HG02840 (cell line): ENCODE data around the gene STYXL2.

Experiments used
- ATAC-seq: cut with Tn5 transposase; IDR thresholded peaks from one replicate; pipeline ENCODE4 v1.9.1; 2021; ENCODE audit warnings: mild to moderate bottlenecking, moderate library complexity, moderate number of reproducible peaks; ENCODE audit not compliant: unreplicated experiment, low FRiP score

Gene STYXL2

DNA sequence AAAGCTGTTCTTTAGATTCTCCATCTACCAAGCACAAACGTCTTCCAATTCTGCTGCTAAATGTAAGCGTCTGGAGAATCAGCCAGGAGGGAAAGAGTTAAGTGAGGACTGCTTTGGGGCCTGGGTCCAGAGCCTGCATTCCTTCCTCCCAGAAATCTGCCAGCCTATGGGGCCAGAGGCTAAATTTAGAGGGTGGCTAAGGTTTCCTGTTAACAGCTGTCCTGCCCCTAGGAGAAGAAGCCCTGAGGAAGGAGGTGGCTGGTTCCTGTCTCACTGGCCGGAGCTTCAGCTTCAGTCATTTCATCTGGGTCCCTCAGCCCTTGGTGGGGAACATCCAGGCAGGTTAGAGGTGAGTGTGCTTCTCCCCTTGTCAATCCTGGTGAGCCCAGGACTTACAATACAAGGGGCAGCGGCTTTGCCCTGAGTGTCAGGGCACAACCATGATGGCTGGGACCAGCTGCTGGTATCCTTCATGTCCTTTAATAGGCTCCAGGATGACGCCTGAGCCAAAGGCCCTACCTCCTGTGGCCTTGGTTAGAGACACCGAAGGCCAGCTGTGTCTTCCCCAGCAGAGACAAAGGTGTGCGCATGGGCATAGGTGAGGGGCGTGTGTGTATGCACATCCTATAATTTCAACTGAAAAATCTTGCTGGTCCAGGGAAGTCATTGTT, at the start of gene STYXL2:
STYXL2 (plus strand) TSS at position 230 of the 671 bp plus-strand sequence. CDS start 775 bp downstream, outside the sequence.
- ATAC-seq = no peak

DNA sequence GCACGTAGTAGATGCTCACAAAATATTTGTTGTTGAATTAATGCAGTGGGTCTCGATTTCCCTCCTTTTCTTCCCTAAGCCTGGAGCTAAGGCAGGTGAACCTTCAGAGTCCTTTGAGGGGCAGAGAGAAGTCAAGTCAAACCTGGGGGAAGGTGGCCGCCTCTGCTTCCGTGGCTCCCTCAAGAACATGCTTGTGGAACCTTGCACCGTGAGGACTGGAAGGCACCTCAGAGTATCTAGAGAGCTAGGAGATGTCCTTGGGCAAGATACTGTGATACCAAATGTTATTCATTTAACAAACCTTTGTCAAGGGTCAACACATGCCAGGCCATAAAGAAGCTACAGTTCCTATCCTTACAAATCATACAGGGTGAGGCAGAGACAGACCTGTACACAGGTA, 42.0 kb upstream of the STYXL2 start:
- no peak for ATAC-seq

DNA sequence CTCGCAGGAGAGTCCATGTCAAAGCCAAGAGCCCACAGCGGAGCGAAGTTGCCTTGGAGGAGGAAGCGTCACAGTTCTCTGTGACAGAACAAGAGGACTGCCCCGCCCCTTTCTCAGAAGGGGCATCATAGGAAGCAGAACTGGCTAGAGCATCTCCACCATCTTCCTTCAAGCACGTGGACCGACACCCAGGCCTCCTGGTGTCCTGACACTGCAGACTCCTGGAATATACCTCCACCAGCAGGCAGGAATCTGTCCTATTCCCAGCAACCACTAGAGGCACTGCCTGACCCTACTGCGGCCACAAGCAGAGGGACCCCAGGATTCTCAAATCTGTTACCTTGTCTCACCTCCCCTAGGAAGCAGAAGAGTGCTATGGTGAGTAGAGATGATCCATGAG, 41.5 kb upstream of the STYXL2 start:
- no peak for ATAC-seq

DNA sequence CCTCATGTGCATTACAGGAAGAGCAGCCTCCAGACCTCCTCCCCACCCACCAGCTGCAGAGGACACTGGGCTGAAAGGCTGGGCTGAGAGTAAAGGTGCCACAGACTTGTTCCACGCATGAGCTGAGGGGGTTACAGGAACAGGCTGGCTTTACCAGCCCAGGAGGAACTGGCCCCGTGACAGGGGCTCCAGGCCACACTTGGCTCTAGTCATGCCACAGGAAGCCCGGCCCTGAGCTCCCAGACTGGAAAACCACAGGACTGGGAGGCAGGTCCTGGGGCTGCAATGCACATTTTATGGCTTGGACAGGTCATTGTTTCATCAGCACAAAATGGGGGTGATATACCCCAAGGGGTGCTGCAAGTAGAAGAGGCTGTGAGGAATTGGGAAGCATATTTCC, 39.3 kb upstream of the STYXL2 start:
- ATAC-seq = no peak

DNA sequence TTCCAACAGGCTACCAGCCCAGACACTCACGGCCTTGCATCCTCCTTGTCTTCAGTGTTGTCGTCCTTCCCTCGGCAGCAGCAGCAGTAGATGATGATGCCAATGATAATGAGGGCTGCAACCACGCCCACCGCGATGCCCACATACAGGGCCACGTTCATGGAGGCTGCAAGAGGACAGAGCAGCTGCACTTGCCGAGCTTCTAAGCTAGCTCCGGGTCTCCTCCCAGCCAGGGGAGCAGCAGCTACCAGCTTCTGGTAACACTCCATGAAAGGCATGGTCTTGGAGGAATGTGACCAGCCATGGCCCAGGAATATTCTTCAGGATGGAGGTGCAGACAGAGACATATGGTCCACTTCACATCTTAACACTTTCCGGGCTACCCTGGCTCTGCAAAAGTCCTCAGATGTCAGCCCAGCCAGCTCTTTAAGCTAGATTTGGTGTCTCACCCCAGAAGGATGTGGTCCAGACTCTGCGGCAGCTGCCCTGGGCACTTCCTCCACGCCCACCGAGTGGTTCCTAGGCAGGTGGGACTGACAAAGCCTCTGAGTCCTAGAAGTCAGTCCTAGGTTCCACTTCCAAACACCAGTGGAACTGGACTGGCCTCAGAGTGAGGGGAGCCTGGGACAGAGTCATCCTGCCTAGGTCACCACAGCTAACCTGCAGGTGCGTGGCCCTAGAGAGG, 38.8 kb upstream of the STYXL2 start:
- no peak for ATAC-seq

DNA sequence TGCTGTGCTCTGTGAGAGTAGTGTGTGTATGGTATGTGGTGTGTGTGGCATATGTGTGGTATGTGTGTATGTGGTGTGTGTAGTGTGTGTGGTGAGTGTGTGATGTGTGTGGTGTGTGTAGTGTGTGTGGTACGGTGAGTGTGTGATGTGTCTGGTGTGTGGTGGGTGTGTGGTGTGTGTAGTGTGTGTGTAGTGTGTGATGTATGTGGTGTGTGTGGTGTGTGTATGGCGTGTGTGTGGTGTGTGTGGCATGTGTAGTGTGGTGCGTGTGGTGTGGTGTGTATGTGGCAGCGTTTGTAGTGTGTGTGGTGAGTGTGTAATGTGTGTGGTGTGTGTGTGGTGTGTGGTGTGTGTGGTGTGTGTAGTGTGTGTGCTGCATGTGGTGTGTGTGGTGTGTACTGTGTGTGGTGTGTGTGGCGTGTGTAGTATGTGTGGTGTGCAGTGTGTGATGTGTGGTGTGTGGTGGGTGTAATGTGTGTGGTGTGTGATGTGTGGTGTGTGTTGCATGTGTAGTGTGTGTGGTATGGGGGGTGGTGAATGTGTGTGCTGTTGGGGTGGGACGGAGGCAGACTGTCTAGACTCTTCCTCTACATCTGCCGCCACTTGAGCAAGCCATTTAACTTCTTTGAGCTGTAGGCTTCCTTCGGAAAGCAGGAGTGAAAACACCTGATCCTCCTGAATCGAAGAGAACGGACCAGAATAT, 37.2 kb upstream of the STYXL2 start:
- ATAC-seq = no peak

DNA sequence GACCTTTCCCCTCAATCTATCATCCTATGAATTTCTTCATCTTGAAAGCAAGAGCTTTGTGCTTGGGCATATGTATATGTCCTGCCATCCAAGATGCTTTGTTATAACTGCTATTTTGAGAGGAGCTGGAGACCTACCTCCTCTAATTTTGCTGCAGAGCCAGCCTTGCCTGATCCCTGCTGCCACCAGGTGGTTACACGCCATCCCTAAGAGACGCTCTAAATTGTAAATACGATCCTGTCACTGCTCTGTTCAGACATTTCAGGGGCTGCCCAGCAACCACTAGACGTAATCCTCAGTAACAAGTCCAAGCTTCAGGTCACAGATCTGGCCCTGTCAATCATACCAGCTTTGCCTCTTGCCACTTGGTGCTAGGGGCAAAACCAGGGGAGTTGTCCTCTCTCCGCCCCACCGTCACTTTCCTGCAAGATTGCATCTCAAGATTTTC, 36.6 kb upstream of the STYXL2 start:
- peak; percentile 52 for ATAC-seq

DNA sequence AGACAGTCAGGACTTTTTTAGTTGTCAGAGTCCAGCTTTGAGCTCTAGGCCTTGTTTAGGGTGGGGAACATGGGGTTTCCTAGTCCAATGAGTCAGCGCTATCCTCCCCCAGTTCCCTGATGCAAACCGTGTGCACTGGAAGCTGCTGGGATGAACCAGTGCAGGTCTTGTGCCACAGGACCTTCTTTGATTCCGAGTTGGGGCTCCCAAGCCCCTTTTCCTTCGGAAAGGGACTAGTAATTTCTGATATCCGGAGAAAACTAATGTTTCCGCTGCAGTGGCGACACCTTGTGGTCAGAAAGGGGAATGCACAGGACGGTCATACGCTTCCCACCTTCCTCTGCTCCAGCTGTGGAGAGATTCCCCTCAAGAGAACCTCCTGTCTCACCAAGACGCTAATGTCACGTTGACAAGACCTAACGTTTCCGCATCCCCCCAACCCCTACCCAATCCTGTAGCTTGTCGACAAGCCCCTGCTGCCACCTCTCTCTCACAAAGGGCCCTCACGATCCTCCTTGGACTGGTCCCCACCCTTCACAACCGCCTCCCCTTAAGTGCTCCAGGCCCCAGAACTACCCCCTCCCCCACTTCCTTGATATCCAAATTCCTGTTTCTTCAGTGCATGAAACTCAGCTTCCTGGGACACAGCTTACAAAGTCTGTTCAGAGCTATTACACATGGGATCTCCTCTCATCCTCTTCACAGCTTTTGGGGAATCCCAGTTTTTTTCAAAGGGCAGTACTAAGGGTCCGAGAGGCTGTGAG, 34.6 kb upstream of the STYXL2 start:
- no peak for ATAC-seq

DNA sequence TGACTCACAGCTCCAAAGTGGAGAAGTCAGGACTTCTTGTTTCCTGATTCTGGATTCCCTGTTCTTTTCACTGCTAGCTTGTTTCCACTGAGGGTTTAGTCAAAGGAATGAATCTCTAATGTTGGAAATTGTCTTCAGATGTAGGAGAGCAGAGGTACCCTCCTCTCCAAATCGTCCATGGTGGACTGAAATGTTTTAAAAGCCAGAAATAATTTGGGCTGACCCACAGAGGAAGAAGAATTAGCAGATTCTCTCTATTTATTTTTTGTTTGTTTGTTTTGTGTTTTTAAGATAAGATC, 34.1 kb upstream of the STYXL2 start:
- ATAC-seq = no peak

DNA sequence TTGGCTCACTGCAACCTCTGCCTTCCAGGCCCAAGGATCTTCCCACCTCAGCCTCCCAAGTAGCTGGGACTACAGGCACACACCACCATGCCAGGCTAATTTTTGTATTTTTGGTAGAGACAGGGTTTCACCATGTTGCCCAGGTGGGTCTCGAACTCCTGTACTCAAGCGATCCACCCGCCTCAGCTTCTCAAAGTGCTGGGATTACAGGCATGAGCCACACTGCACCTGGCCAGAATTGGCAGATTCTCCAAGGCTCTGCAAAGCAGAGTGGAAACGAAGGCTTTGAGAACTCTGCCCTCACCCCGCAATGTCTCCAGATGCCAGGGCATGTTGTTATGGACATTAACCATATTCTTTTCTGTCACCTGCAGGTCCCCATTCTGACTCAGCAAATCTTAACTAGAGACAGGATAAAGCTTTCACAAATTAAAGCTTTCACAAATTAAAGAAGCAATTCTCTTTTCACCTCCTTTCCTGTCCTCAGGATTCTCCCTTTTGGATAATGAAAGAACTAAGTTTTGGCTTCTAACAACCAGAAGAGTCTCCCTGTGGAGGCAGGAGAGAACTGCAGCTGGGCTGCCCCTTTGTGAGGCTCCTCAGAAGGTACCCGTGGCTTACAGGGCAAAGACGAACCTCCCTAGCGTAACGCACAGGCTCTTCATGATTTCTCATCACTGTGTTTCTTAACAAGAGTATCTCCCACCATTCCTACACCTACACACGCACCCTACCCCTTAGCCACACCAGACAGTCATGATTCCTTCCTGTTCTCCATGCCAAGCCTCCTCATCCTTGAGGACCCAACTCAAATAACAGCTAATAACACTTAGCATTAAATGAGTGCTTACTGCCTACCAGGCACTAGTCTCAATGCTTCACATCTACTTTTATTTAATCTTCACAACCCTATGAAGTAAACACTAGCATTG, 33.5 kb upstream of the STYXL2 start:
- no peak for ATAC-seq

DNA sequence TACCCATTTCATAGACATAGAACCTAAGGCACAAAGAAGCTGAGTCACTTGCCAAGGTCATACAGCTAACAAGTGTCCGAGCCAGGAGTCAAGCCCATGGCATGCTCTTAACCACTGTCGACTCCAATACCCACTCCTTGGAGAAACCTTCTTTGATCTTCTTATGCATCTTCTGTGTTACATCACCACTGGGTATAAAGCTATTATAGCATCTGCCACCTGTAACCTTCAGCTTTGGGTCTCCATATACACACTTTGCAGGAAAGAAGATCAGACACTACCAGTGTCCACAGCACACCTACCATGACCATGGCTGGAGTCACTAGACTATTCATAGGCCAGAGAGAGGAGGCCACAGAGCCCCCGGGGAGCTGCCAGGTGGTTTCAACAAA, 32.8 kb upstream of the STYXL2 start:
- no peak for ATAC-seq

DNA sequence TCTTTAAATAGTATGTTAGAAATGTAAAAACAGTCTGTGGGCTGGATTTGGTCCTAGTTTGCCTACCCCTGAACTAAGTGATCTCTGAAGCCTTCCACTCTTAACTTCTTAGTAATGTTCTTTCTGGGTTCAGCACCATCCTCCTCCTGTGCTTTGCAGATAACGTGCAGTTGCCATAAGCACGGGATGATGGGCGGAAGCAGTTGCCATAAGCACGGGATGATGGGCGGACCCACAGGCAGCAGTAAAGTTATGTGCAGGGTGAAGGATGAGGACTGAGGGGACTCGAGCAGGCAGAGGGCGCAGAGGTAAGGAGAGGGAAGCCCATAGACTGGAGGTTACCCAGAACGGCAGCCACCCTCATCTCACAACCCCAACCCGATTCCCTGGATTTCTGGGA, 29.3 kb upstream of the STYXL2 start:
- ATAC-seq = no peak

DNA sequence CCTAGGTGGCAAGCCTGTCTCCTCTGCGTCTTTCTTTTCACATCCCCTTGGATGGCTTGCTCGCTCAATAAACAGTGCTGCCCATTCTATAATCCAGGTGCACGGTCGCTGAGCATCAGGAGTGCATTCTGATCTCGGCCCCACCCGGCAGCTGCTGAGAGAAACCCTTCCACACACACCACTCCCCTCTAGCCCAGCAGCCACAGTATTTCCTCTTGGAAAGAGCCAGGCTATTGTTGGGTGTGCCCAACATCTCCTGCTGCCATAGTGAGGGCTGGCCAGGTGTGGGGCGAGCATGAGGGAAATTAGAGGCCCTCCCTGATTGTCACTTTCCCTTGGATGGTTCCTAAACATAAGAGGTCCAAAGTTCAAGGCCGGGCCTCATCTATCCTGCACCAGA, 28.4 kb upstream of the STYXL2 start:
- ATAC-seq = no peak

DNA sequence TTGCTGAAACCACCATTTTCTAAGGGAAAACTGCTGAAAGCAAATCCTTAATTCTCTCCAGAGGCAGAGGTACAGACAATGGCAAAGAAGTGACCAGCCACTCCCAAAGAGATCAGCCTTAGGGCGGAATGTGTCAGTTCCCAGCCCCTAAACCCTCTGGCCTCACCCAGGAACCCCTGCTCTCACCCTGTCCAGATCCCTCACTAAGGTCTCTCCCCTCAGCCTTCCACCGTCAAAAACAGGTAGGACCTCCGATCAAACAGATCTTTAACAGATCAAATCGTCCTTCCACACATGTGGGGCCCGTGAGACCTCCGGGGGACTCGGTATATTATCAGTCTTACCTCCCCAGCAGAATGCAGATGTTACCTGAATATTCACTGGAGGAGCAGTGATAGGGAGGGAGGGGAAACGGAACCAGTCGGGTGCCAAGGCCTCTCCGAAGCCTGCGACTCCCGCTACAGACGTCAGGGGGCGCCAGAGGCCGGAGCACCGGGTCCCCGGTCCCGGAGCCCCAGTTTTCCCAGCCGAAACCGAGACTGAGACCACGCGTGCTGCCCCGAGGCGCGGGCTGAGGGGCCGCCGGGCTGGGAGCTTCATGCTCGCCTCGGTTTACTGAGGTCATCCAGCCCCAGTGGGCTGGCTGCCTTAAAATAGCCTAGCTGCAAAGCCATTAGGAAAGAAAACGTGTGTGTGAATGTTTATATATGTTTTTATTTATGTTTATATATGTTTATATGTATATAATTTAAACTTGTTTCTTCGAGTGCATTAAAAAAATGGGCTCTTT, 27.3 kb upstream of the STYXL2 start:
- ATAC-seq = peak; percentile 54

DNA sequence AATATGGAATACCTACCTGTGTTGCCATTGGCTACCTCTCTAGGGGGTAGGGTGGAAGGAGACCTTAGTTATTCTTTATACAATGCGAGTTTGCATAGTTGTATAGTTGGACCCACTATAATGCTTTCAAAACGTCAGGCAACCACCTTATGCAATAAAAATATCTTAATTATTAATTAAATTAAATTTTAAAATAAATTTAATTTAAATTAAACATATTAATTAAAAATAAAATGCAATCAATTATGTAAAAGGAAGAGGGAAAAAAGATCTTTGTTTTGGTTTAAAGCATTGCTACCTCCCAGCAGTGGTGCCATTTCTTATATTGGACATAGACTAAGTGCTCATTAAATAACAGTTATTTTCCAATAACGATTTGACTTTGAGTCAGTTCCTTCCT, 26.0 kb upstream of the STYXL2 start:
- no peak for ATAC-seq

DNA sequence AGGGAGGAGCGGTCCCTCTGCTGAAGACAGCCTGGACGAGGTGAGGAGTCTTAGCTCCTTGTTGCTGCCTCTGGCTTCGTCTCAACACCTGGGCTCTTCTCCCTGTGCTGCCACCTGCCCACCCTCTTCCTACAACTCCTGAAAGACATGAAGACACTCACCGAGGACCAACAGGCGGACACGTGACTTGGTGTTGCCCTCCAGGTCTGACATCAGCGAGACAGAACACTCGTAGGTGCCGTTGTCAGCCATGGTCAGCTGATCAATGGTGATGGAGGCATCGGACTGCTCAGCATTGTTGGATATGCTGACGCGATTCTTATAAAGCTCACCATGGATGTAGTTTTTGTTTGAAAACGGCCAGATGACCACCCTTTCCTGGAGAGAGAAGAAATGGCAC, 25.1 kb upstream of the STYXL2 start:
- no peak for ATAC-seq

DNA sequence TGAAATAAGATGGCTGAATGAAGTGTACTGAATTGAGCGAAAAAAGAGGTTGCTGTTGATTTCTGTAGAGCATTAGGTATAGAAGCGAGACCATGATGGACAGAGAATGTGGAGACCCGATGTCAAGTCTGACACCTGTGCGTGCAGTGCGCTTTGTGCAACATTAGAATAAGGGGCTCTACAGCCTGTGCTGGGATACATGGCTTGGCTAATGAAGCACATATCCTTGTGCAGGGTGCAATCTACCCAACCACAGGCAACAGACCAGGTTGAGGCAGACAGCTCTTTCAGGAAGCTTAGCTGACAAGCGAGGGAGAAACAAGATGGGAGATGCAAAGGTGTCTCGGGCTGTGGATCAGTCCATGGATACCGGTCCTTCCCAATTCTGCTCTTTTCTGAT, 22.6 kb upstream of the STYXL2 start:
- no peak for ATAC-seq

DNA sequence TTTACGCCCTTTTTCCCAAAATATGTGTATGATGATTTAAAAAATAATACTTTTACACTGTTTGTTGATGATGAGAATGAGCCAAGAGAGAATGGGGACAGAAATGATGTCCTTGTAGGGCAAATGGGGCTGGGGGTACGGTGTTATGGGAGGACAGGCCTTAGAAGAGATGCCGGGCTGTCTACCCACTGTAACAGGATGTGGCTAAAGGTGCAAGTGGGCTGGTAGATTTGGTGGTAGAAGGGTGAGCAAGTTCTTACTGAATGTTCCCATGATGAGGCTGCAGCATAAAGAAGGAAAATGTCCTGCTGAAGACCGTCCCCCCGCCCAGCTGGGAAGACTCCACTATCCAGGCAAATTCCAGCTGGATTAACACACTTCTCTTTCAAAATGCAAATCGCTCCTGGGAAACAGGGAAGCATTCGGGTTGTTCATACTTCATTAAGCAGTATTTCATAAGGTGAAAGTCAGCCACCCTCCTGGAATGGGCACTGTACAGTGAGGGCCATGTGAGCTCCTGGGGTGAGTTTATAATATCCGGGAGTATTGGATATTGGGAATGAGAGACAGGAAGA, 17.7 kb upstream of the STYXL2 start:
- no peak for ATAC-seq
